ENCODE measurements around the gene TMEM94. TPM values are rescaled to one million over a fixed set of nuclear protein-coding genes. Genes with fewer than 3 reads are reported as not detected.

The TMEM94 gene
- total RNA-seq, 1 donor from 2014 or later, result 197 TPM

GRCh38 chr17:75501378-75502071, 45.1 kb downstream of the TMEM94 start:
- Mint-ChIP-seq H3K4me1 (ENCODE audit: low read depth) (no peaks in the 10 kb centered on the region), H3K27ac (no peak overlapping the region), H3K36me3 (ENCODE audit: insufficient read depth) (peaks cover 8% of the 10 kb centered on the region), H3K9me3 (ENCODE audit: low read depth) (no peaks in the 10 kb centered on the region), H3K27me3 (no peaks in the 10 kb centered on the region), H3K4me3 (ENCODE audit: low read depth) (no peak overlapping the region)
- no peak for DNase-seq (ENCODE audit: low spot score, unreplicated experiment)
- TF ChIP-seq, protein P1, sequence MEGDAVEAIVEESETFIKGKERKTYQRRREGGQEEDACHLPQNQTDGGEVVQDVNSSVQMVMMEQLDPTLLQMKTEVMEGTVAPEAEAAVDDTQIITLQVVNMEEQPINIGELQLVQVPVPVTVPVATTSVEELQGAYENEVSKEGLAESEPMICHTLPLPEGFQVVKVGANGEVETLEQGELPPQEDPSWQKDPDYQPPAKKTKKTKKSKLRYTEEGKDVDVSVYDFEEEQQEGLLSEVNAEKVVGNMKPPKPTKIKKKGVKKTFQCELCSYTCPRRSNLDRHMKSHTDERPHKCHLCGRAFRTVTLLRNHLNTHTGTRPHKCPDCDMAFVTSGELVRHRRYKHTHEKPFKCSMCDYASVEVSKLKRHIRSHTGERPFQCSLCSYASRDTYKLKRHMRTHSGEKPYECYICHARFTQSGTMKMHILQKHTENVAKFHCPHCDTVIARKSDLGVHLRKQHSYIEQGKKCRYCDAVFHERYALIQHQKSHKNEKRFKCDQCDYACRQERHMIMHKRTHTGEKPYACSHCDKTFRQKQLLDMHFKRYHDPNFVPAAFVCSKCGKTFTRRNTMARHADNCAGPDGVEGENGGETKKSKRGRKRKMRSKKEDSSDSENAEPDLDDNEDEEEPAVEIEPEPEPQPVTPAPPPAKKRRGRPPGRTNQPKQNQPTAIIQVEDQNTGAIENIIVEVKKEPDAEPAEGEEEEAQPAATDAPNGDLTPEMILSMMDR (IDR thresholded peaks at IDR 0.05; ENCODE audit: unreplicated experiment), result no peak

- Mint-ChIP-seq H3K4me3 (ENCODE audit: low read depth) (no peak overlapping the region), H3K4me1 (ENCODE audit: low read depth) (no peaks in the 10 kb centered on the region), H3K27me3 (no peaks in the 10 kb centered on the region), H3K27ac (no peak overlapping the region), H3K36me3 (ENCODE audit: insufficient read depth) (peaks cover 8% of the 10 kb centered on the region), H3K9me3 (ENCODE audit: low read depth) (no peaks in the 10 kb centered on the region)
- TF ChIP-seq, protein P1 (IDR thresholded peaks at IDR 0.05; ENCODE audit: unreplicated experiment), result no peak
- no peak for DNase-seq (ENCODE audit: low spot score, unreplicated experiment)
These were observed 45.8 kb downstream of the TMEM94 start for GRCh38 chr17:75502072-75502720.

GRCh38 chr17:75502721-75503329, 46.4 kb downstream of the TMEM94 start:
- no peak overlapping the region for H3K4me3 Mint-ChIP-seq (ENCODE audit: low read depth)
- peaks cover 6% of the 10 kb centered on the region for H3K36me3 Mint-ChIP-seq (ENCODE audit: insufficient read depth)
- no peaks in the 10 kb centered on the region for H3K4me1 Mint-ChIP-seq (ENCODE audit: low read depth)
- TF ChIP-seq, protein P1 (IDR thresholded peaks at IDR 0.05; ENCODE audit: unreplicated experiment), result no peak
- H3K27ac Mint-ChIP-seq, result no peak overlapping the region
- H3K27me3 Mint-ChIP-seq, result no peaks in the 10 kb centered on the region
- no peak for DNase-seq (ENCODE audit: low spot score, unreplicated experiment)
- H3K9me3 Mint-ChIP-seq (ENCODE audit: low read depth), result no peaks in the 10 kb centered on the region

DNA sequence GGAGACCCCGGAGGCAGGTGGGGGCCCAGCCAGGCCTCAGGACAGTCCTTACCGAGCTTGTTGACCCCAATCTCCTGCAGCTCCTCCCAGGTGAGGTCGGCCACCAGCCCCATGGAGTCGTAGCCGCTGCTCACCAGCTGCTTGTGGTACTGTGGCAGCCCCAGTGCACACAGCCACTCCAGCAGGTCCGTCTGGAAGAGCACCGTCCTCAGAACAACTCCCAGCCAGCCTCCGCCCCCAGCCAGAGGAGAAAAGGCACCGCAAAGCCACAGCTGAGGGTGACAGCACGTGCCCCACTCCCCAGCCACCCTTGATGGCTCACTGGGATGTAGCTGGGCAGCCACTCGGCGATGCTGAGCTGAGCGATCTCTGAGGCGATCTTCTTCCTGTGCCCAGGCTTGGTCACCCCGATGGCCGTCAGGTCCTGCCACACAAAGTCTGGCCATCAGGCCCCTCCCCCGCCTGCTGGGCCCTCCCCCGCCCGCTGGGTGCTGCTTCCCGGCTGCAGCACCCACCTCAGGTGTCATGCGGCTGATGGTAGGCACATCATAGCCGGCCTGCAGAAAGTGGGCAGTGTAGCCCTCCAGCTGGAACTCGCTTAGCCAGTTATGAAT, 47.0 kb downstream of the TMEM94 start:
- no peak for DNase-seq (ENCODE audit: low spot score, unreplicated experiment)
- no peaks in the 10 kb centered on the region for H3K27me3 Mint-ChIP-seq
- no peaks in the 10 kb centered on the region for H3K4me1 Mint-ChIP-seq (ENCODE audit: low read depth)
- TF ChIP-seq, protein P1 (IDR thresholded peaks at IDR 0.05; ENCODE audit: unreplicated experiment), result no peak
- H3K9me3 Mint-ChIP-seq (ENCODE audit: low read depth), result no peaks in the 10 kb centered on the region
- peaks cover 6% of the 10 kb centered on the region for H3K36me3 Mint-ChIP-seq (ENCODE audit: insufficient read depth)
- H3K4me3 Mint-ChIP-seq (ENCODE audit: low read depth), result no peak overlapping the region
- H3K27ac Mint-ChIP-seq, result no peak overlapping the region

DNA sequence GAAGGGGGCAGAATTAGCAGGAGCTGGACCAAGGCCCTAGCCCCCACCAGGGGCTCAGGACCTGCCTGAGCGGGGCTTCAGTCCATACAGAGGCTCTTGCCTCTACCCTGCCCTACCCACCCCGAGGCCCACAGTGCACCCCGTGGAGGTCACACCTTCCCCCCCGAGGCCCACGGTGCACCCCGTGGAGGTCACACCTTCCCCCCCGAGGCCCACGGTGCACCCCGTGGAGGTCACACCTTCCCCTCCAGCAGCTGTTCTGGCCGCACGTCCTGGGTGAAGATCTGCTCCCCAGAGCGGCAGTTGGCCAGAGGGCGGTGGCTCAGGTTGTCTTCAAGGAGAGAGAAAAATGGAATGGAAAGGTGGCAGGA, 47.5 kb downstream of the TMEM94 start:
- Mint-ChIP-seq H3K9me3 (ENCODE audit: low read depth) (no peaks in the 10 kb centered on the region), H3K36me3 (ENCODE audit: insufficient read depth) (peaks cover 6% of the 10 kb centered on the region), H3K4me3 (ENCODE audit: low read depth) (no peak overlapping the region)

More for the DNA sequence above, 47.5 kb downstream of the TMEM94 start:
- H3K27me3 Mint-ChIP-seq, result no peaks in the 10 kb centered on the region
- TF ChIP-seq, protein P1 (IDR thresholded peaks at IDR 0.05; ENCODE audit: unreplicated experiment), result no peak
- H3K27ac Mint-ChIP-seq, result no peak overlapping the region
- no peak for DNase-seq (ENCODE audit: low spot score, unreplicated experiment)
- no peaks in the 10 kb centered on the region for H3K4me1 Mint-ChIP-seq (ENCODE audit: low read depth)
